ENCODE data around the gene RASA4B.
"Not testable (repeated sequence)": the region's sequence is repeated elsewhere in the genome, so short reads cannot be mapped to it uniquely, and the experiment has no call there.

Gene RASA4B

GRCh38 chr7:102510575-102510974 lies 7.0 kb downstream of the RASA4B start:
- DNase-seq: not testable (repeated sequence)

- DNase-seq: not testable (repeated sequence)
Measured at GRCh38 chr7:102507410-102508088, 10.0 kb downstream of the RASA4B start.

GRCh38 chr7:102505298-102506185 lies 12.0 kb downstream of the RASA4B start:
- DNase-seq: not testable (repeated sequence)

- DNase-seq: not testable (repeated sequence)
Measured at GRCh38 chr7:102503141-102503540, 14.4 kb downstream of the RASA4B start.

- DNase-seq: not testable (repeated sequence)
Measured at GRCh38 chr7:102498321-102498720, 19.3 kb downstream of the RASA4B start.

GRCh38 chr7:102497308-102497707 lies 20.3 kb downstream of the RASA4B start:
- DNase-seq: not testable (repeated sequence)

GRCh38 chr7:102496861-102497260 lies 20.7 kb downstream of the RASA4B start:
- DNase-seq: not testable (repeated sequence)

GRCh38 chr7:102494473-102495149 lies 23.0 kb downstream of the RASA4B start:
- DNase-seq: not testable (repeated sequence)

GRCh38 chr7:102494026-102494425 lies 23.6 kb downstream of the RASA4B start:
- DNase-seq: not testable (repeated sequence)

- not testable (repeated sequence) for DNase-seq
Measured at GRCh38 chr7:102493220-102493935, 24.2 kb downstream of the RASA4B start.

GRCh38 chr7:102490529-102491075 lies 27.0 kb downstream of the RASA4B start:
- DNase-seq: not testable (repeated sequence)

- DNase-seq: not testable (repeated sequence)
Measured at GRCh38 chr7:102484317-102484716, 33.3 kb downstream of the RASA4B start.

- not testable (repeated sequence) for DNase-seq
Measured at GRCh38 chr7:102481962-102482361, 35.6 kb downstream of the RASA4B start.

- DNase-seq: not testable (repeated sequence)
Measured at GRCh38 chr7:102479982-102480637, 37.5 kb downstream of the RASA4B start.

- DNase-seq: not testable (repeated sequence)
Measured at GRCh38 chr7:102479209-102479584, 38.4 kb downstream of the RASA4B start.

- not testable (repeated sequence) for DNase-seq
Measured at GRCh38 chr7:102478314-102479208, 39.0 kb downstream of the RASA4B start, which contains the start of gene POLR2J. POLR2J (minus strand) TSS chr7:102478922; CDS start chr7:102478860, 62 bp downstream.

GRCh38 chr7:102474736-102475435 lies 42.7 kb downstream of the RASA4B start:
- not testable (repeated sequence) for DNase-seq

- not testable (repeated sequence) for DNase-seq
Measured at GRCh38 chr7:102474116-102474515, 43.5 kb downstream of the RASA4B start.

- DNase-seq: no peak
Measured at GRCh38 chr7:102473271-102473991, 44.1 kb downstream of the RASA4B start.

All from AML-193 (cell line).